Measurements from ENCODE around the gene SAPCD2.

SAPCD2 gene

DNA sequence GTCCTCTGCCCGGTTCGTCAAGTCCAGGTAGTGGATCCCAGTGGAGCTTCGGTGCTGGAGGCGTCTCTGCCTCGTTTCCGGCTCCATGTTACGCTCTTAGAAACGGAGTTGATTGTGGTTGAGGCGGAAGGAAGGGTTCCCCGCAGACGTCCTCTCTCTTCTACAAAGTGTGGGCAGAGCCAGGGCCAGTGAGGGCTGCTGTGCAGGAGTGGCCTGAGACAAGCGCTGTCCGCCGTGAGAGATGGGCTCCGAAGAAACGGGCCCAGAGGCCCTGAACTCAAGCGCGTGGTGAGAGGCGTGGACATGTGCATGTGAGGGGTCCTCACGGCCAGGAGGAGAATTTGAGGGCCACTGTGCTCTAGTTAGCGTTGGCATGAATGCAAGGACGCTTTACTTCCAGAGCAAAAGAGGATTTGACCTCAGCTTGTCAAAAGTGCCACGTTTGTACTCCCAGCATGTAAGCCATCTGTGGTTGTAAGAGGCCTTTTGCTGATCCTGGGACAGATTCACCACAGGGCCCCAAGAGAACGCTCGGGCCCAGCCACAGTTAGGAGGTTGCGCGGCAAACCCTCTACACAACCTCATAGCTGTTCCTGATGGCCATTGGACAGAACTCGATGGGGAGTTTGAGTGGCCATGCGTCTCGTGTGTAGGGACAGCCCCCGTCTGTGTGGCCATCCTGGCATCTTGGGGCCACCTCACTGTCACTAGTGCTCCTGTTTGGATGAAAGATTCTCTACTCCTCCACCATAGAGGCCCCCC is 26.6 kb upstream of the SAPCD2 start:
- no peaks in the 10 kb centered on the region for H3K9me3 Mint-ChIP-seq
- no peak for DNase-seq
- H3K4me3 Mint-ChIP-seq: peak overlapping the region; percentile 79
- H3K27me3 Mint-ChIP-seq: no peaks in the 10 kb centered on the region
- H3K27ac Mint-ChIP-seq: peak overlapping the region; percentile 97
- peaks cover 43% of the 10 kb centered on the region for H3K36me3 Mint-ChIP-seq (ENCODE audit: low read depth)
- peaks cover 28% of the 10 kb centered on the region for H3K4me1 Mint-ChIP-seq (ENCODE audit: low read depth)

DNA sequence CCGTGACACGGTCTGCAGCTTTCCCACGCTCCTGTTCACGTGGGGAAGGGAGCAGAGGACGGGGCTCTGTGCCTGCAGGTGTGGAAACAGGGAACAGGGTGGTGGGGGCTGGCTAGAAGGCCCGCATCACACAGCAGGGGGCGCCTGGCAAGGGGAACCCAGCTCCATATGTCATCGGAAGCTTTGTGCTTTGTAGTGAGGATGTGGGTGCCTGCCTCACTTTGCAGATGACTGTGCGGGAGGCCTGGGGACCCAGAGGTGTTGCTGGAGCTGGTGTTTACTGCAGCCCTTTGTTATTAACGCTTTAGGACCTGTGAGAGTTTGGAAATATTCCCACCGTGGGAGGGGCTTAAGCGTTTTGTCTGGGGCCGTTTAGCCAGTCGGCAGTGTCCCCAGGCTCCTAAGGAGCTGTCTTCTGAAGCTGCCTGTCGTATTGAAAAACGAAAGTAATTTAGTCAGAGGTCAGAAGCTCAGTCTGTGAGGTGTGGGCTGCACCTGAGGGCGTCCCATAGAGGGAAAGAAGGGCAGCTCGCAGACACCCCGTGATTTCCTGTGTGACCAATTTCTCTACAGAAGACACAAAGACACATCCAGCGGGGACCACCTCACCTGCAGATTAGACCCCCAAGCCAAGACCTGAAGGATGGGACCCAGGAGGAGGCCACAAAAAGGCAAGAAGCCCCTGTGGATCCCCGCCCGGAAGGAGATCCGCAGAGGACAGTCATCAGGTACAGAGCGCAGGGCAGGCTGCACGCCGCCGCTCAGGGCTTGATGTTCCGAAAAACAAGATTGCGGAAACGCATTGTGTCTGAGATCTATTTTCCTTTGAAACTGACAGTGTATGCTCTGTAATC is 25.5 kb upstream of the SAPCD2 start:
- Mint-ChIP-seq H3K9me3 (no peaks in the 10 kb centered on the region), H3K4me3 (peak overlapping the region; percentile 79), H3K36me3 (ENCODE audit: low read depth) (peaks cover 51% of the 10 kb centered on the region), H3K27ac (peak overlapping the region; percentile 97), H3K27me3 (no peaks in the 10 kb centered on the region), H3K4me1 (ENCODE audit: low read depth) (peaks cover 28% of the 10 kb centered on the region)
- peak; percentile 87 for DNase-seq

DNA sequence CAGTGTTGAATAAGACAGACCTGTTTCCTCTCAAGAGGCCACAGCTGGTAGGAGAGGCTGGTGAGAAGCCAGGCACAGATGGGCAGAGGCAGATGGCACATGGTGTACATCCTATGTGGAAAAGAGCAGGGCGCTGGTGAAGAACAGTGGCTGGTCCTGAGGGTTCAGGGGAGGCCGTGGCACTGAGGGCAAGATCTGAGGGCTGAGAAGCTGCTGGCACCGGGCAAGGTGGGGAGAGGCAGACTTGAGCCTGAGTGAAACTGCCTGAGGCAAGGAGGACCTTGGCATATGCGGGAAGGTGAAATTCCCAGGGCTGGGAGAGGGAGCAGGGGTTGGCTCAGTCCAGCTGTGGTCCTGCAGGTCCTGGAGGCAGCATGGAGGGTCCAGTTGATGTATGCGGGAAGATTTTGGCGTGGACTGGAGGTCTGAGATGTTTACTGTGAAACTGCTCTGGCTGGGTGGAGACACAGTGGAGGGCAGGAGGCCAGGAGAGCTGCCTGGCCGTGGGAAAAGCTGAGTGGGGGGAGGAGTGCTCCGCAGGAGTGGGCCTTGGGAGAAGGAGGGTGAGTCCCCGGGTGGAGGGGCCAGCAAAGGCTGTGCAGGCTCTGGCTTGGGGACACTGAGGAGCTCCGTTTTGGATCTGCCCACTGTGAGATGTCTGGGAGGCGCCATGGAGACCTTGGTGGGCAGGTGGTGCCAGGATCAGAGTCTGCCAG is 19.0 kb upstream of the SAPCD2 start:
- Mint-ChIP-seq H3K27ac (peak overlapping the region; percentile 92), H3K4me1 (ENCODE audit: low read depth) (peaks cover 38% of the 10 kb centered on the region), H3K9me3 (no peaks in the 10 kb centered on the region), H3K4me3 (no peak overlapping the region), H3K27me3 (no peaks in the 10 kb centered on the region), H3K36me3 (ENCODE audit: low read depth) (peaks cover 56% of the 10 kb centered on the region)
- no peak for DNase-seq

DNA sequence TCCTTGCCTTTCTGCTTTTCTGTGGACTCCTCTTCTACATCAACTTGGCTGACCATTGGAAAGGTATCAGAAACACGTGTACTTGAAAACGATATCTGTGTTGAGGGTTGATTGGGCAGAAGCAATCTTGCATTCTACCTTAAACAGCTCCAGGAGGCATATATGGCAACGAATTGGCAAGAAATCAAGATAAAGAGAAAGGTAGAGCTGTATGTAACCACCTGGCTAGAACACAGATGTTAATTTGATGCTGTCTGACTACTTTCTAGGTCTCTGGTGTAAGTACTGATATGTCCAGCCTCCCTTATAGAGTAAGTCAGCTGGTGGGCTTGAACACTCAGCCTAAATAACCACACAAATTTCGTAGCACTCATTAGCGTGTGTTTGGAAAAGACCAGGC is 17.8 kb upstream of the SAPCD2 start:
- no peak for DNase-seq
- Mint-ChIP-seq H3K27ac (peak overlapping the region; percentile 92), H3K9me3 (no peaks in the 10 kb centered on the region), H3K27me3 (no peaks in the 10 kb centered on the region), H3K4me3 (peak overlapping the region; percentile 87), H3K36me3 (ENCODE audit: low read depth) (peaks cover 60% of the 10 kb centered on the region), H3K4me1 (ENCODE audit: low read depth) (peaks cover 44% of the 10 kb centered on the region)

DNA sequence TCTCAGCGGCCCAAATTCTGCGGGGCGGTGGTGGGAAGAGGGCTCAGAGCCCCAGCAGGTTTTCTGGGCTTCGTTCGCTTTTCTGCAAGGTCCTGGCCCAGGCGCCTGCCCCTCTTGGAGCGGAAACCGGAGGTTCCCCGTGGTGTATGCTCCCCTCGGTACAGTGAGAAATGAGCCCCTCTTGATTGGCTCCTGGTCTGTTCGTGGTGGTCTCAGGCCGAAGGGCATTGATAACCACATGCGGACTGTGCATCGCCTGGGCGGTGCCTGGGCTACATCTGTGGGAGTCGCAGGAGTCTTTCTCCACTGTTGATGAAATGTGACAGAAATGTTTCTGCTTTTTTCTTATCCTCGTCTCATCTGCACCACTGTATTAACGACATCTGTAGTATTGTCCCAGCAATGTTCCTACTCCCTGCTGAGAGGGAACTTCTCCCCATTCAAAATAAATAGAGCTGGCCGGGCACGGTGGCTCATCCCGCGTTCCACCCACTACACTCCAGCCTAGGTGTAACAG is 17.1 kb upstream of the SAPCD2 start:
- Mint-ChIP-seq H3K27ac (peak overlapping the region; percentile 92), H3K4me3 (peak overlapping the region; percentile 87), H3K4me1 (ENCODE audit: low read depth) (peaks cover 44% of the 10 kb centered on the region), H3K27me3 (no peaks in the 10 kb centered on the region), H3K36me3 (ENCODE audit: low read depth) (peaks cover 58% of the 10 kb centered on the region), H3K9me3 (no peaks in the 10 kb centered on the region)
- no peak for DNase-seq

DNA sequence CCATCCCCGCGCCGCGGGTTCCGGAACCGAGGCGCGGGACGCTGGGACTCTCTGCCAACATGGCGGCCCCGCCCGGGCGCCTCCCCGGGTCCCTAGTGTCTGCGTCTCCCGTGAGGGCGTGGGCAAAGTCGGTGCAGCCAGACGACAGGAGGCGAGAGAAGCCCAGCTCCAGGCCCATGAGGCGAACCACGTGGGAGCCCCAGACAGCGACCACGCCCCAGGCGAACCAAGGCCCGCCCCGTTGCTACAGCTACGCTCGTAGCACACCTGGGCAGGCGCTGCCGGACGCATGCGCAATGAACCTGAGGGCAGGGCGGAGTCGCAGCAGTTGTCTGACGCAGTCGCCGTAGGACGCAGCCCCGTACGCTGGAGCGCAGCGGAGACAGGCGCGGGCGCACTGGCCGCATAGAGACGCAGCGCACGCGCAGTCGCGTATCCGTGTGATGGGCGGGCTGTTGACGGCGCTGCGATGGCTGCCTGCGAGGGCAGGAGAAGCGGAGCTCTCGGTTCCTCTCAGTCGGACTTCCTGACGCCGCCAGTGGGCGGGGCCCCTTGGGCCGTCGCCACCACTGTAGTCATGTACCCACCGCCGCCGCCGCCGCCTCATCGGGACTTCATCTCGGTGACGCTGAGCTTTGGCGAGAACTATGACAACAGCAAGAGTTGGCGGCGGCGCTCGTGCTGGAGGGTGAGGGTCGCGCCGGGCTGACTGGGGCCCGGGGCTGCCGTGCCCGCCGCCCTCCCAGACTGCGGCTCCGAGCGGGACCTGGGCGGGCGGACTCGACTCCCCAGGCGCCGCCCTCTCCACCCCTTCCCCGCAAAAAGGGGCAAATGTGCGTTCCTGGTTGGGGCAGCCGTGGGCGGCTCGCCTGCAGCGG is 16.4 kb upstream of the SAPCD2 start, which contains the start of gene MAN1B1:
Gene MAN1B1 (plus strand): TSS at position 455 of the 878 bp plus-strand sequence. CDS start 15 bp downstream, at position 470.
- Mint-ChIP-seq H3K27ac (peak within 1 kb of the TSS; percentile 97), H3K4me1 (ENCODE audit: low read depth) (peaks cover 44% of the 10 kb centered on the region), H3K9me3 (no peaks in the 10 kb centered on the region), H3K4me3 (peak within 1 kb of the TSS; percentile 87), H3K27me3 (no peaks in the 10 kb centered on the region), H3K36me3 (ENCODE audit: low read depth) (peaks cover 59% of the 10 kb centered on the region)
- DNase-seq: peak; percentile 99

DNA sequence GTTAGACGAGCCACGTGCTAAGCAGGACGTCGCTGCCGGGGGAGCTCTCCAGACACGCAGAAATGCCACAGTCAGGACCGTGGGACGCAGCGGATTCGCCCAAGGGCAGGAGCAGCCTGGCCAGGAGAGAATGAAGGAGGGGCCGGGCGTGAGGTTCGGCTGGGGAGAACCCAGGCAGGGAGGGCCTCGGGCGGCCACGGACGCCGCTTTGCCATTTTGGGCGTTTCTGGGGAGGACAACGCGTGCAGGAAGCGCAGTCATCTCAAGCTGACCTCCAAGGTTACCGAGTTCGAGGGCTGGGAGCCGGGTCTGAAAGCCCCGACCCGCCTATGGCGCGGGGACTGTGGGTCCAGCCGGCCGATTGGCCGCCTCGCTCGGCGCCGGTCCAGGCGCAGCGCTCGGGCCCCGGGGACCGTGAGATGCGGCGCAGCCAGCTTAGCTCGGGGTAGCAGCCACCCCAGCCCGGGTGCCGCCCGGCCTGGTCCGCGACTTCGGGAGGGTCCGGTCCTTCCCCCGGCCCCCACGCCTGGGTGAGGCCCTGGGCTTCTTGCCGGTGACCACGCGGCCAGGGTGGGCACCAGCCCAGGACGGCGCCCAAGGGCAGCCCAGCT is 15.7 kb upstream of the SAPCD2 start:
- no peaks in the 10 kb centered on the region for H3K9me3 Mint-ChIP-seq
- no peaks in the 10 kb centered on the region for H3K27me3 Mint-ChIP-seq
- peak overlapping the region; percentile 87 for H3K4me3 Mint-ChIP-seq
- peak; percentile 75 for DNase-seq
- peaks cover 44% of the 10 kb centered on the region for H3K4me1 Mint-ChIP-seq (ENCODE audit: low read depth)
- peak overlapping the region; percentile 97 for H3K27ac Mint-ChIP-seq
- H3K36me3 Mint-ChIP-seq (ENCODE audit: low read depth): peaks cover 56% of the 10 kb centered on the region

- DNase-seq: no peak
- Mint-ChIP-seq H3K4me1 (ENCODE audit: low read depth) (peaks cover 43% of the 10 kb centered on the region), H3K27ac (no peak overlapping the region), H3K9me3 (no peaks in the 10 kb centered on the region), H3K4me3 (no peak overlapping the region), H3K27me3 (no peaks in the 10 kb centered on the region), H3K36me3 (ENCODE audit: low read depth) (peaks cover 51% of the 10 kb centered on the region)
Measured at GRCh38 chr9:137084526-137084925, 14.2 kb upstream of the SAPCD2 start.

GRCh38 chr9:137083394-137084004 is 13.1 kb upstream of the SAPCD2 start:
- no peak for DNase-seq
- peak overlapping the region; percentile 59 for H3K27ac Mint-ChIP-seq
- no peaks in the 10 kb centered on the region for H3K9me3 Mint-ChIP-seq
- H3K4me3 Mint-ChIP-seq: no peak overlapping the region
- peaks cover 33% of the 10 kb centered on the region for H3K4me1 Mint-ChIP-seq (ENCODE audit: low read depth)
- H3K27me3 Mint-ChIP-seq: no peaks in the 10 kb centered on the region
- H3K36me3 Mint-ChIP-seq (ENCODE audit: low read depth): peaks cover 45% of the 10 kb centered on the region

- Mint-ChIP-seq H3K9me3 (no peaks in the 10 kb centered on the region), H3K27me3 (no peaks in the 10 kb centered on the region), H3K4me3 (no peak overlapping the region), H3K27ac (no peak overlapping the region), H3K4me1 (ENCODE audit: low read depth) (peaks cover 30% of the 10 kb centered on the region), H3K36me3 (ENCODE audit: low read depth) (peaks cover 43% of the 10 kb centered on the region)
- no peak for DNase-seq
Measured at GRCh38 chr9:137082925-137083290, 12.6 kb upstream of the SAPCD2 start.

GRCh38 chr9:137082222-137082924 is 12.0 kb upstream of the SAPCD2 start:
- Mint-ChIP-seq H3K36me3 (ENCODE audit: low read depth) (peaks cover 40% of the 10 kb centered on the region), H3K27ac (no peak overlapping the region), H3K9me3 (no peaks in the 10 kb centered on the region), H3K4me3 (no peak overlapping the region), H3K4me1 (ENCODE audit: low read depth) (peaks cover 24% of the 10 kb centered on the region), H3K27me3 (no peaks in the 10 kb centered on the region)
- no peak for DNase-seq

DNA sequence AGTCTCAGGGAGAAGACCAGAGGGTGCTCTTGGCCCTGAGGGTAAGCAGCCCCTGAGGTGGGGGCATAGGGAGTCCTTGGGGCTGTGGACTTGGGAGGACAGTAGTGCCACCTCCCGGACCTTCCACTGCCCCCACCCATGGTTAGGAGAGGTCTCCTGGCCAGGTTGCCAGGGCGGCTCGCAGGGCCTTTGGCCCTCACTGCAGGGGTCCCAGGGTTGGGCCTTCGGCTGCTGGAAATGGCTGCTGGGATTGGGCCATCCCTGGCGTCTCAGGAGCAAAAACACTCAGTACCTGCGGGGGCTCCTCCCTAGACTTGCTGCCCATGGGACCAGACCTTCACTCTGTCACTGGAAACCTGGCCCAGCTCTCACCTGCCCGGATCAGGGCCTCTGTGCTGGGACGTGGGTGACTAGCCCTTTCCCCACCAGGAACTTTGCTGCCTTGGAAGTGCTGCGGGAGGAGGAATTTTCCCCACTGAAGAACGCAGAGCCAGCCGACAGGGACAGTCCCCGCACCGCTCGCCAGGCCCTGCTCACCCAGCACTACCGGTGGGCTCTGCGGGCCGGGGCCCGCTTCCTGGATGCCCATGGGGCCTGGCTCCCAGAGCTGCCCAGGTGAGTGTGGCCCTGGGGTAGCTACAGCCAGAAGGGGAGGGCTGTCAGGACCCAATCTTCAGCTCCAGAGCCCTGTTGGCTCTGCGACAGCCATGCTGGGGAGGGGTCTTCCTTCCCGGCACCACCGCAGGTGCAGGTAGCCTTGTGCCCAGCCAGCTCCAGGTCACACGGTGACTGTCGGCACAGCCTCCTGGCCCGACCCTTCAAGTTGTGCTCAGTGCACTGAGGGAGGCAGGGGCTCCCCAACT is 10.1 kb upstream of the SAPCD2 start:
- H3K27ac Mint-ChIP-seq: no peak overlapping the region
- DNase-seq: no peak
- no peaks in the 10 kb centered on the region for H3K27me3 Mint-ChIP-seq
- peaks cover 35% of the 10 kb centered on the region for H3K36me3 Mint-ChIP-seq (ENCODE audit: low read depth)
- no peak overlapping the region for H3K4me3 Mint-ChIP-seq
- H3K9me3 Mint-ChIP-seq: no peaks in the 10 kb centered on the region
- H3K4me1 Mint-ChIP-seq (ENCODE audit: low read depth): peaks cover 20% of the 10 kb centered on the region
